HG03354 (cell line): ENCODE measurements around the gene LNX2.

Experiments
- ATAC-seq: cut with Tn5 transposase; IDR thresholded peaks from one replicate; pipeline ENCODE4 v1.9.1; 2021; ENCODE audit warnings: mild to moderate bottlenecking; ENCODE audit not compliant: unreplicated experiment, poor library complexity, severe bottlenecking

Gene LNX2

GRCh38 chr13:27620377-27621115 lies at the start of gene LNX2:
Gene LNX2 (minus strand): TSS chr13:27620529. CDS start chr13:27581703, 38,826 bp downstream.
- peak; percentile 91 for ATAC-seq

- ATAC-seq, result no peak
Observed at GRCh38 chr13:27667946-27668345, 47.6 kb upstream of the LNX2 start.

- no peak for ATAC-seq
Observed at GRCh38 chr13:27666951-27667350, 46.6 kb upstream of the LNX2 start.

GRCh38 chr13:27665761-27666160 lies 45.4 kb upstream of the LNX2 start:
- ATAC-seq, result no peak

- no peak for ATAC-seq
Observed at GRCh38 chr13:27665333-27665732, 45.0 kb upstream of the LNX2 start.

DNA sequence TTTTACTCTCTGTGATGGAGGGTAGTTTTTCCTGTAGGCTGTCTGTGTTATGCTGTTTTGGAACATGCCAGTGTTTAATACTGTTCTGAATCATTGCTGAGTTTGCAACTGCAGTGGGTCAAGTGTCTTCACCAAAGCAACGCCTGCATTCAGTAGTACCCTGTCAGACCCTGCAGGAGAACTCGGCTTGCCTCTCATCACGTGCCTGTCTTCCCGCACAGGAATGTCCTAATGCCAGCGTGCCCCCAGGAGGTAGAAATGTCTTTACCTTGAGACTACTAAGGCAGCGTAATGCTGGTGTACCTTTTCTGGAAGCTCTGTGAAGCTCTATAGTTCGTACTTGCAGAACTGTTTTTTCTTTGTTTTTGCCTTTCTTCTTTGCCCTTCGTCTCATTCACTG lies 43.6 kb upstream of the LNX2 start:
- no peak for ATAC-seq

DNA sequence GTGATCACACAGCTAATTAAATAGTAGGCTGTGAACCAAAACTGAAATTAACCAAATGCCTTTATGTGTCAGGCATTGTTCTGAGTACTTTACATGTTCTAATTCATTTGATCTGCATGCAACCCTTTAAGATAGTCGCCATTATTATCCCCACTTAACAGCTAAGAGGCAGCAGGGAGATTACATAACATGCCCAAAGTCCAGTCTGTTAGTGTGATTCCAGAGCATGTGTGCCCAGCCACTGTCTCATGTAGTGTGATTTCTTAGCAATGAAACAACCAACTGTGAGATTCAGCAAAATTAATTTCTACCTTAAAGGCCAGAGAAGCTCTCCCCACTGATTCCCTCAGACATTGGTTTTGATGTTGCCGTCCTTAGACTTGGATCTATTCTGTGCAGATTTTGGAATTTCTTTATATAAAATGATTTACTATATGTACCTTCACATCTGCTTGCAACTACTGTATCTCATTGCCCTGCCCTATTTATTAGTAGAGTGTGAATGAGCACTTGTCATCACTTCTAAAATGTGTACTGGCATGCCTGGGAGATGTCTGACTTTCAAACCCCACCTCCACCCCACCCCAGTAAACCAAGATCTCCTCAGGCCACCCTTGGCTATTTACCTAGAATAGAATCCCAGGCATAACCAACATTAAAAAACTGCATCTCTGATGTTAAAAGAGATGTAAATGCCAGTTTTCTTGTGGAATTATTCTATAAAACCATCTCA lies 42.6 kb upstream of the LNX2 start:
- no peak for ATAC-seq

DNA sequence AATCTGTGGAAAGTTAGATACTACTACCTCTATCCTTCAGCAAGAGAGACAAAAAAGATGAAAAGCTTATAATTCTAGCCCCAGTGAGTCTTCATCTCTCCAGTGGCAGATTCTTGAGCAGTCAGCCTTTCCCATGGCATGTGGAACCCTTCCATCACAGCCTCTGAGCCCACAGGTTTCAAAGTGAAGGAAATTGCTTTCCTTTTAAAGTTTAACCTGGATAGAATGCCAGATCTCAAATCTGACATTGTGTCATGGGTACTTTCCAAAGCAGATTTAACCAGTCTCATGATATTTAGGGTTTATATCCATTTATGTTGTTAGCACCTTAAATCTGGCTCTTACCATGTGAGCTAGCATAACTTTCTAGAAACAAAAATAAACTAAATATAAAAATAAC lies 40.7 kb upstream of the LNX2 start:
- no peak for ATAC-seq

DNA sequence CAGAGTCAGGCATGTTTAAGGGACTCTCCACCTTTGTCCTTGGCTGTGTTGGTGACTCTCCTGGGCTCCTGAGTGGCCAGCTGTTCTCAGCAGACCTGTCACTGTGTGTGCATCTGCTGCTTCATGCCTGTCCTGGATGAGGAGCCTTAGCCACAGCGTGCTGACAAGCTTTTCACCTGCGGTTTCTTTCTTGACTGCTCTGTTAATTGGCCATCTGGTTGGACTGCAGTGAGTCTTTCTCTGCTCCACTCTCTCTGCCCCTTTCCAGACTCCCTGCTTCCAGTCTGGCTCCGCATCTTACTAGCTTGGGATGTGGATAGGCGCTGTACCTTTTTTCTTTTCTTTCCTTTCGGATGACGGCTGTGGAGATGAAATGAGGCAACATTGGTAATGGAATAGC lies 40.2 kb upstream of the LNX2 start:
- no peak for ATAC-seq

DNA sequence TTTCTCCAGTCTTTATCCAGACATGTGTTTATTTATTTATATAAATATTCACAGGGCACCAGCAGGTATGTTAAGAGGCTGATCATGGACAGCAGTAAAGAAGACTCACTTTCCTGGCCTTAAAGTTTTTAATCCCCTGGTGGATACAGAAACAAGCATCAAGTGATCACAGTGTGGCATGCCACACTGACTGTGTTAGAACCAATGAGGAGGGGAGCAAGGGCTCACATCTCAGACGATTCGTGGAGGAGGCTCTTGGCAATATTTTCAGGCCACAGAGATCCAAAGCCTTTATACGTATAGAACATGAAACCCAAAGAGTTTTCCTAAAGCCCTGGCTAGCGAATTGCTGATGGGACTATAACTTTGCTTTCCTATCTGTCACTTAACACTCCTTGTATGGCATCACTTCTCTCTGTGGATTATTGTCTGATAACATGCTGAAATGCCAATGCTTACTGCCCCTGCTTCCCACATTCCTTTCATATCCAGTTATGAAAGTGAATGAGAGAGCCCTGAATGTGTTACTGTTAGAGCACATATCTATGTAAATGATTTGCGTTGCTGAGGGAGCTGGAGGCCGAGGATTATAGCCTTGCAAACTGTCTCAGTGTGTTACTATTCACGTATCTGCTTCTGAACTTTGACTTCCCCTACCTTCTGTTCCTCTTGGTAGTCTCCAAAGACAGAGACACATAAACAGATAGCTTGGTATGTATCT lies 39.0 kb upstream of the LNX2 start:
- no peak for ATAC-seq

- ATAC-seq, result no peak
Observed at GRCh38 chr13:27658546-27658945, 38.2 kb upstream of the LNX2 start.

- ATAC-seq, result no peak
Observed at GRCh38 chr13:27657724-27658123, 37.4 kb upstream of the LNX2 start.

GRCh38 chr13:27654816-27655215 lies 34.5 kb upstream of the LNX2 start:
- no peak for ATAC-seq

- no peak for ATAC-seq
Observed at GRCh38 chr13:27654059-27654458, 33.7 kb upstream of the LNX2 start.

- ATAC-seq, result no peak
Observed at GRCh38 chr13:27650312-27650711, 30.0 kb upstream of the LNX2 start.

DNA sequence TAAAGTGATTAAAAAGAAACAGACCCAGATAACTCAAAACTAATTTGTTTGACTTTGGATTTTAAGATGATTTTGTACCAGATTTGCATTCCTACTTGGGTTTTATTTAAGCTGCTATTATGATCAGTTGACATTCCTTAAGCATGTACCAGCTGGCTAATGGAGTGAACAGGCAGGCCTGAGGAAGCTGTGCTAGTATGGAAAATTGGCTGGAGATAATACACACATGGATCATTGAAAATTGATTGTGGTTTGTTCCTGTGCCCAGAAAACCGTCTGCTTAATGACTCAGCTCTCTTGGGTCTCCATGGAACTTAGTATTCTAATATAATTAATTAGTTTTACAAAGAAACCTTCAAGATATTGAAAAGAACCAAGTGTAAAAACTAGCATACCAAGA lies 24.0 kb upstream of the LNX2 start:
- no peak for ATAC-seq

DNA sequence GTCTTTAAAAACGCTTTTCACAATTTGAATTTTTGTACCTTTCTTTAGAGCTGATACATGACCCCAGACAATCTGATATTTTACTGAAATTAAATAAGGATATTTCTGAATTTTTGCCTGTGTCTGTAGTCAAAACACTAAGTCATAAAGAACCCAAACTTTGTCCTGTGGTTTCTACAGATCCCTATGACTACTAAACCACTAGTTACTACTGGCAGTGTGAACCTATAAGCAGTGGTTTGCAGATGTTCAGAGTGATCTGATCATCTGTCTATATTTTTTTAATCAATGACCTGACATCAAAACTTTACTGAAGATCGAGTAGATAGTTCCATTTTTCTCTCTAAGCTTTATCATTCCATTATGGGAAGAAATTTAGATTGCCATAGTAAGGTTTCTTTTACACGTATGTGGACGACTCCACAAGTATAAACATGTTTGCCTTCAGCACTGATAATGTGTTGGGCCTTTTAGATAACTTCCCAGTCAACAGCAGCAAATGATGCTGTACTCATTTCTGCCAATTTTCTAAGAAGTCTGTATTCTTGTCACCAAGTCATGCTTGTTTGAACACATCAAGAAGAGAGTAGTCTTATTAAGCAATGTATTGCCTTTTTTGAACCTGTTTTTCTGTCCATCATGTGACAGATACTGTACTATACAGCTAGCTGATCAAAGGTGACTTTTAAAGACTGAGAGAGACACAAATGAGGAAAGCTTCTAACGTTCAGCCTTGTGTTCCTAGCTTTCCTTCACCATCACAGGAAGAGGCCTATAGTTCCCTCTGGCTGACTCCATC lies 23.2 kb upstream of the LNX2 start:
- no peak for ATAC-seq

DNA sequence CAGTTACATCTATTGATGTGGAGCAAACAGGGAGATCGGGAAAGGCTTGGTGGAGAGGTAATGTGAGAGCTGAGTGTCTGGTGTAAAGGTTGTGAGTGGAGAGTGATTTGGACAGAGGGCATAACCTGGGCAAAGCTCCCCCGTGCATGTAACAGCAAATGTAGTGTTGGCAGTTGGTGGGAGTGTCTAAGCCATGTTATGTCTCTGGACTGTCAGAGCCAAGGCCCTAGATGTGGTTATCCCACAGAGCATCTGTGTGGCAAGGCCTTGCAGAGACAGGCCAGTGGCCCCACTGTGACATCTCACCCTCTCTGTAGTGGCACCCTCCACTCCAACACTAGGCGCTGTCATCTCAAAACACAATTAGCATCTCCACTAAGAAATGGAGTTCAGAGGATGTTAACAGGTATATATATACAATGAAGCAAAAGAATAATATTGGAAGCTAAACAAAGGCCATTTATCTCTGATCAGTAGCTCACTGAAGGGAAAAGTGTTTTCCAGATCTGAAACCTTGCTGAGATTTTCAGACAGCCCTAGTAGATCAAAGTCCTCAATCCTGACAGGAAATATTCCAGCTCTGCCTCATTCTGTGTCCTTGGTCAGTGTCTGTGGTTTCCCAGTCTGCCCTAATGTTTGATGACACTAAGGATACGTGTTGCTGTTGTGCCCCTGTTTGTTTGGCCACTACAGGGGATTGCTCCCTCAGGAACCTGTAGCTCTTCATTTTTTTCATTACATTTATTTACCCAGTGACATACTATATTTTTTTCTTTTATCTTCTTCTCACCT lies 21.6 kb upstream of the LNX2 start:
- ATAC-seq, result no peak

DNA sequence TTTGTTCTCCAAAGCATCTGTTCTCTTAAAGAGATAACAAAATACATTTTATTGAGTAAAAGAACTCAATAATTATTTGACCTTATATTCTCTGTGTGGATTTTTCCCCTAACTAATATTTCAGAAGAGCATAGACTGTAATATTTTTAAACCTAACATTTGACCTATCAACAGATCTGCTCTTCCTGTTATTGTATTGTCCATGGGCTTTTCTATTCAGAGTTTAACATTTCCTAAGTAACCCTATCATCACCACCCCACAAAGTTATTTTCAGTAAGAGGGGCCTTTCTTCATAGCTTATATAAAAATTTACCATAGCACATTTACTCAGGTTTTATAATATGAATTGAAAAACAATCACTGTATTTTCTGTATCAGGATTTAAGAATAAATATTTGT lies 18.9 kb upstream of the LNX2 start:
- ATAC-seq, result no peak
